Measurements from ENCODE around the gene CPLX1. TPM values are rescaled to one million over a fixed set of nuclear protein-coding genes. Genes with fewer than 3 reads are reported as not detected.

CPLX1 gene
- total and polyA plus RNA-seq, 4 donors = 0.13 to 13.7 (median 2.8) TPM

DNA sequence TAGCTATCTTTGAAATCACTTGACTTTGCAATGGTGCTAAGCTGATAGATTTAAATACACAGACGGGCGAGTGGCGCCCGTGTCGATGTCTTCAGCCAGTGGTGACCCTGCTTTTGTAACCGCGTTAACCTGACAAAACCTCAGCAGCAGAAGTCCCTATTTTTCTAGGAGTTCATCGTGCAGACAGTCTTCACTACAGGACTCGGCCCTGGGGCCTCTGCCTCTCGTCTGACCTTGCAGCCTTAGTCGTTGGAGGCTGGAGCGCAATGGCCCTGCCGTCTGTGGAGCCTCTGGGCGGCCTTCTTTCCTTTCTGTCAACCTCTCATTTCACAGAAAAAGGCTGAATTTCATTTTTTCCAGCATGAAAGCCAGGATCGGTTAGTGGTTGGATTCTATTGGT, 57.9 kb downstream of the CPLX1 start:
- no peak overlapping the region for H3K27ac ChIP-seq (ENCODE audit: low read depth in 1 of 2, low read length in 2 of 2)
- H3K4me3 ChIP-seq (ENCODE audit: low read length in 2 of 2) = no peak overlapping the region
- no peaks in the 10 kb centered on the region for H3K27me3 ChIP-seq (ENCODE audit: control insufficient read depth in 1 of 2, insufficient read depth in 2 of 2, low read length in 1 of 2)
- peaks cover 19 to 21% of the 10 kb centered on the region in 2 donors for H3K36me3 ChIP-seq (ENCODE audit: control insufficient read depth in 1 of 2, insufficient read depth in 2 of 2, low read length in 1 of 2)
- H3K9me3 ChIP-seq (ENCODE audit: control insufficient read depth, low read length) = peaks cover 23% of the 10 kb centered on the region
- intact Hi-C loops (cut with DNase I) = no loop called here
- DNase-seq (no peak), ATAC-seq (ENCODE audit: low FRiP score) (no peak)
- 93% methylated on average over 15 of the region's 15 CpGs for WGBS, 2 donors
- no peaks in the 10 kb centered on the region for H3K4me1 ChIP-seq (ENCODE audit: control insufficient read depth in 1 of 2, insufficient read depth in 2 of 2, low read length in 2 of 2)

DNA sequence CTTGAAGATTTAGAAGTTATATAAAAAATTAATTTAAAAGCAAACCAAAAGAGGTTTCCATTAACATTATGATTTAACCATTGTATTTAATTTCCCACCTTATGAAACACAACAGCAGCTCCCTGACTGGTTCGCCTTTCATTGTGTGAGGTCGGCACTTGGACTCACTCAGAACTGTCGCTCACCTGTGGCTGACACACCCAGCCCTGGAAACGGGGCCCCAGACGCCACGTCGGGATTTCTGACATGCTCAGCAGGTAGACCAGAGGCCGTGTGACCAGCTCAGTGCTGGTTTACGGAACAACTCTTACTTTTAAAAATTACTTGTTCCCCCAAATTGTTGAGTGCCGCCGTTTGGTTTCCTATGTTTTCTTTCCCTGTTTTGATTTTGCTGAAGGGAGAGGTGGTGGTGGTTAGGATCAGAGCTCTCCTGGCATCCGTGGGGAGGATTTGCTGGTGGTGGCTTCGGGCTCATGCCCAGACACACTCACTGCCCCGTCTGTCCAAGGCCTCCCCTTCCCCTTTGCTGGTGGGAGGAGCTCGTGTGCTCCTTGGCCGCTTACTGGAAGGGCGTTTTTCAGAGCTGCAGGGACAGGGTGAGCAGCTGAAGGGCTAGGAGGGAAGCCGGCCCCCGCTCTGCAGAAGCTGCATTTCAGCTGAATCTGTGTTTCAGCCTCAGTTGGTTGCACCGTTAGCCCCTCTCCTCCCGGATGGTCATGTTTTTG, 59.2 kb downstream of the CPLX1 start:
- Histone ChIP-seq H3K36me3 (ENCODE audit: control insufficient read depth in 1 of 2, insufficient read depth in 2 of 2, low read length in 1 of 2) (peaks cover 19% of the 10 kb centered on the region in 2 donors), H3K4me1 (ENCODE audit: control insufficient read depth in 1 of 2, insufficient read depth in 2 of 2, low read length in 2 of 2) (no peaks in the 10 kb centered on the region), H3K9me3 (ENCODE audit: control insufficient read depth, low read length) (peaks cover 20% of the 10 kb centered on the region), H3K27ac (ENCODE audit: low read depth in 1 of 2, low read length in 2 of 2) (no peak overlapping the region), H3K27me3 (ENCODE audit: control insufficient read depth in 1 of 2, insufficient read depth in 2 of 2, low read length in 1 of 2) (no peaks in the 10 kb centered on the region), H3K4me3 (ENCODE audit: low read length in 2 of 2) (no peak overlapping the region)
- no peak for ATAC-seq (ENCODE audit: low FRiP score)
- intact Hi-C loops (cut with DNase I) = no loop called here
- DNase-seq = no peak
- 80 to 85% methylated on average over 21 of the region's 21 CpGs for WGBS, 2 donors

DNA sequence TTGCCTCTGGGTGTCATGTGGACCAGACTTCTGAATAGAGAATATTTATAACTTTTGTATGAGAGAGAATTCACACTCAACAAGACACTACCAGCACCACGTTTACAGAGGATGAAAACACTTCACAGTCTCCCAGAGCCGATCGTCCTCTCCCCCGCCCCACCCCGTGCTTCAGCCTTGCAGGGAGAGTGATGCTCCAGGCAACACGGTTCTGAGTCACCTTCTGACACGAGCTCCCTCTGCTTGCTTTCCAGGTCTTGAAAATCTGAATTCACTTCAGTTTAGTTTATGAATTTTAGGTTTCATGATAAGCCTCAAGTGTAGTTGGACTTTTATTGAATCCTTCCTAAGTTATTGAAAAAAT, 59.8 kb downstream of the CPLX1 start:
- Histone ChIP-seq H3K4me3 (ENCODE audit: low read length in 2 of 2) (no peak overlapping the region), H3K27ac (ENCODE audit: low read depth in 1 of 2, low read length in 2 of 2) (no peak overlapping the region), H3K27me3 (ENCODE audit: control insufficient read depth in 1 of 2, insufficient read depth in 2 of 2, low read length in 1 of 2) (no peaks in the 10 kb centered on the region), H3K4me1 (ENCODE audit: control insufficient read depth in 1 of 2, insufficient read depth in 2 of 2, low read length in 2 of 2) (no peaks in the 10 kb centered on the region), H3K36me3 (ENCODE audit: control insufficient read depth in 1 of 2, insufficient read depth in 2 of 2, low read length in 1 of 2) (peaks cover 14 to 19% of the 10 kb centered on the region in 2 donors), H3K9me3 (ENCODE audit: control insufficient read depth, low read length) (peaks cover 19% of the 10 kb centered on the region)
- intact Hi-C loops (cut with DNase I) = no loop called here
- ATAC-seq (ENCODE audit: low FRiP score) (no peak), DNase-seq (no peak)
- WGBS, 2 donors = 84 to 91% methylated on average over 7 of the region's 7 CpGs

DNA sequence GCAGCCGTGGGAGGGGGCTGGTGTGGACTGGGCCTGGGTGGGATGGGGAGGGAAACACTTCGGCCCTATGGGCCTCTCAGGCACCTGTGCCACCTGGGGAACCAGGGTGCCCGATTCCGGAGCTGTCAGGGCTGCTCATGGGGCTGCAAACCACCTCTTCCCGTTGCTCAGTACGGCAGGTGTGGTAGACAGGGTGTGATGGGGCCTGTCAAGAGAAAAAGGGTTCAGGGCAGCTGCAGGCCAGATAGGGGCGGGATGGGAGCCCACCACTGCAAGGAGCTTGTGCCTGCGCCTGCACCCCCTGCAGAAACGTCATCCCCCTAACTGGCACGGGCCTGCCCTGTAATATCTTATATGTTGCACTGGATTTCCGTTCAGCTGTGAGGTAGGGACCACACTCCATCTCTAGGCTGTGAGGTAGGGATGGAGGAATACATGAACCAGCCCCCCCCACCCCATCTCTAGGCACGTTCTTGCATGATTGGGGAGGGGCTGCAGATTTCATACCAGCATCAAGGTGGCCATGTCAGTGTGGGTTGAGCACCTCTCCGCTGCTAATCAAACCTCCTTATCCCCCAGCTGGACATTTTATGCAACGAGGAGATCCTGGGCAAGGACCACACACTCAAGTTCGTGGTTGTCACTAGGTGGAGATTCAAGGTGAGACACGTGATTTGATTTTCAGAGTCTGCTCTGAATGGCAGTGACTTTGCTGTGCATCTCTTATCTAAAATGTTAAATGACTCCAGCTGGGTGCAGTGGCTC, 61.3 kb downstream of the CPLX1 start:
- H3K4me1 ChIP-seq (ENCODE audit: control insufficient read depth in 1 of 2, insufficient read depth in 2 of 2, low read length in 2 of 2) = no peaks in the 10 kb centered on the region
- H3K27ac ChIP-seq (ENCODE audit: low read depth in 1 of 2, low read length in 2 of 2) = no peak overlapping the region
- H3K36me3 ChIP-seq (ENCODE audit: control insufficient read depth in 1 of 2, insufficient read depth in 2 of 2, low read length in 1 of 2) = peaks cover 13 to 21% of the 10 kb centered on the region in 2 donors
- H3K27me3 ChIP-seq (ENCODE audit: control insufficient read depth in 1 of 2, insufficient read depth in 2 of 2, low read length in 1 of 2) = no peaks in the 10 kb centered on the region
- DNase-seq (no peak), ATAC-seq (ENCODE audit: low FRiP score) (no peak)
- no peak overlapping the region for H3K4me3 ChIP-seq (ENCODE audit: low read length in 2 of 2)
- 93 to 95% methylated on average over 16 of the region's 16 CpGs for WGBS, 2 donors
- peaks cover 22% of the 10 kb centered on the region for H3K9me3 ChIP-seq (ENCODE audit: control insufficient read depth, low read length)
- intact Hi-C loops (cut with DNase I) = no loop called here

DNA sequence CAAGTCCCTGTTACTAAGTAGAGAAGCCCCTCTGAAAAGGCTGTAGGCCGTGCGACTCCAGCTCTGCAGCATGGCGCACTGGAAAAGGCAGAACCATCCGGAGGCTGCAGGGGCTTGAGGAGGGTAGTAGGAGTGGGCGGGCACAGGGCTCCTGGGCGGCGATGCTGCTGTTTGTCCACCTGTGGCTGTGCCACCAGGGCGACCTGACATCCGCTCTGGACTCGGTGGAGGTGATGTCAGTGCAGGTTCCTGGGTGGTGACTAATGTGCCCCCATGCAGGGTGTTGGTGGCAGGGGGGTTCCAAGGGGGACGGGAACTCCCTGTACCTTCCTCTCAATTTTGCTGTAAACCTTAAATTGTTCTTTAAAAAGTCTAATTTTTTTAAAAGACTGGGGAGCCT, 62.0 kb downstream of the CPLX1 start:
- Histone ChIP-seq H3K27ac (ENCODE audit: low read depth in 1 of 2, low read length in 2 of 2) (no peak overlapping the region), H3K36me3 (ENCODE audit: control insufficient read depth in 1 of 2, insufficient read depth in 2 of 2, low read length in 1 of 2) (peaks cover 13 to 19% of the 10 kb centered on the region in 2 donors), H3K4me3 (ENCODE audit: low read length in 2 of 2) (no peak overlapping the region), H3K9me3 (ENCODE audit: control insufficient read depth, low read length) (peaks cover 20% of the 10 kb centered on the region), H3K27me3 (ENCODE audit: control insufficient read depth in 1 of 2, insufficient read depth in 2 of 2, low read length in 1 of 2) (no peaks in the 10 kb centered on the region), H3K4me1 (ENCODE audit: control insufficient read depth in 1 of 2, insufficient read depth in 2 of 2, low read length in 2 of 2) (no peaks in the 10 kb centered on the region)
- intact Hi-C loops (cut with DNase I) = no loop called here
- WGBS, 2 donors = 92 to 97% methylated on average over 11 of the region's 11 CpGs
- DNase-seq (no peak), ATAC-seq (ENCODE audit: low FRiP score) (no peak)

- intact Hi-C loops (cut with DNase I) = no loop called here
- DNase-seq (no peak), ATAC-seq (ENCODE audit: low FRiP score) (no peak)
- Histone ChIP-seq H3K27me3 (ENCODE audit: control insufficient read depth in 1 of 2, insufficient read depth in 2 of 2, low read length in 1 of 2) (no peaks in the 10 kb centered on the region), H3K4me1 (ENCODE audit: control insufficient read depth in 1 of 2, insufficient read depth in 2 of 2, low read length in 2 of 2) (no peaks in the 10 kb centered on the region), H3K36me3 (ENCODE audit: control insufficient read depth in 1 of 2, insufficient read depth in 2 of 2, low read length in 1 of 2) (peaks cover 13 to 19% of the 10 kb centered on the region in 2 donors), H3K4me3 (ENCODE audit: low read length in 2 of 2) (no peak overlapping the region), H3K27ac (ENCODE audit: low read depth in 1 of 2, low read length in 2 of 2) (no peak overlapping the region), H3K9me3 (ENCODE audit: control insufficient read depth, low read length) (peaks cover 19% of the 10 kb centered on the region)
- WGBS, 2 donors = 89 to 92% methylated on average over 23 of the region's 23 CpGs
These were observed 62.6 kb downstream of the CPLX1 start for GRCh38 chr4:763191-763810.

- H3K4me3 ChIP-seq (ENCODE audit: low read length in 2 of 2) = no peak overlapping the region
- no peak for ATAC-seq (ENCODE audit: low FRiP score)
- DNase-seq = no peak
- WGBS, 2 donors = 88 to 91% methylated on average over 24 of the region's 24 CpGs
- no peak overlapping the region for H3K27ac ChIP-seq (ENCODE audit: low read depth in 1 of 2, low read length in 2 of 2)
- H3K9me3 ChIP-seq (ENCODE audit: control insufficient read depth, low read length) = peaks cover 17% of the 10 kb centered on the region
- H3K4me1 ChIP-seq (ENCODE audit: control insufficient read depth in 1 of 2, insufficient read depth in 2 of 2, low read length in 2 of 2) = no peaks in the 10 kb centered on the region
- no peaks in the 10 kb centered on the region for H3K27me3 ChIP-seq (ENCODE audit: control insufficient read depth in 1 of 2, insufficient read depth in 2 of 2, low read length in 1 of 2)
- H3K36me3 ChIP-seq (ENCODE audit: control insufficient read depth in 1 of 2, insufficient read depth in 2 of 2, low read length in 1 of 2) = peaks cover 13 to 17% of the 10 kb centered on the region in 2 donors
- intact Hi-C loops (cut with DNase I) = no loop called here
These were observed 63.4 kb downstream of the CPLX1 start for GRCh38 chr4:762211-763190.

- no peaks in the 10 kb centered on the region for H3K4me1 ChIP-seq (ENCODE audit: control insufficient read depth in 1 of 2, insufficient read depth in 2 of 2, low read length in 2 of 2)
- peaks cover 16% of the 10 kb centered on the region for H3K9me3 ChIP-seq (ENCODE audit: control insufficient read depth, low read length)
- 97 to 98% methylated on average over 14 of the region's 14 CpGs for WGBS, 2 donors
- no peak for ATAC-seq (ENCODE audit: low FRiP score)
- DNase-seq = no peak
- no peaks in the 10 kb centered on the region for H3K27me3 ChIP-seq (ENCODE audit: control insufficient read depth in 1 of 2, insufficient read depth in 2 of 2, low read length in 1 of 2)
- no peak overlapping the region for H3K4me3 ChIP-seq (ENCODE audit: low read length in 2 of 2)
- H3K36me3 ChIP-seq (ENCODE audit: control insufficient read depth in 1 of 2, insufficient read depth in 2 of 2, low read length in 1 of 2) = peaks cover 10 to 14% of the 10 kb centered on the region in 2 donors
- intact Hi-C loops (cut with DNase I) = no loop called here
- no peak overlapping the region for H3K27ac ChIP-seq (ENCODE audit: low read depth in 1 of 2, low read length in 2 of 2)
These were observed 64.2 kb downstream of the CPLX1 start for GRCh38 chr4:761739-762138.

All from aorta (tissue), 5 donors.